ENCODE data around the gene CPEB3.

CPEB3 gene

DNA sequence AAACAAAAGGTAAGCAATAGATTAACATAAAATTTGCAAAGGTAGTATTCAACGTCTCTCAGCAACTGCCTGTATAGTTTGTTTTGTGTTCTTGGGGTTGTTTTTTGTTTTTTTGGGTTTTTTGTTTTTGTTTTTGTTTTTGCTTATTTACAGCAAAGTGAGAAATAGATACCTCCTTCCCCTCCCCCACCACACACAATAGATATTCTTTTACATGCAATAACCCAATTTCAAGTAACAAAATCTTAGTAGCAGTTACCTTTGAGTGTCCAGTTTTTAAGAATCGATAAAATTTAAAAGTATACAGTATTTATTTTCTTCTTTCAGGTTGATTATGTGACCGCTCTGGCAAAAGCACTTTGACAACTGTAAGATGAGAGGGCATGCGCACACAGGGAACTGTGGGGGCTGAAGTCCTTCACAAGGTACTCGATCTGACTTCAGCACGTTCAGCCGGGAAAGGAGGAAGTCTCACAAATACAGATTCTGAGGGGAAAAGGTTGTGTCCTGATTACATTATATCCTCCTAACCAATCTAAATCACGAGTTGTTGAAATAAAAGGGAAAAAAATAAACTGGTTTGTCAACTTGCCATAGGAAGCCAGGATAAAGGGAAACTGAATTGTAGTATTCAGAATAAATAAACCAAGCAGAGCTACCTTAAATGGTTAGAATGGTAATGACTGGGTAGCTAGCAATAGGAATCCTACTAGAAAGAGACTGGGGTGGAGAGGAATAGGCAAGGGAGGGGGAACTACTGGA is 47.8 kb downstream of the CPEB3 start:
- Histone ChIP-seq H3K4me3 (ENCODE audit: low read depth in 1 of 2, low read length in 1 of 2) (peak overlapping the region in 1 of 2 experiments; percentile 24), H3K4me1 (ENCODE audit: control insufficient read depth in 1 of 2, insufficient read depth in 1 of 2, low read depth in 1 of 2, low read length in 1 of 2) (peaks cover 32 to 33% of the 10 kb centered on the region in 2 experiments), H3K27me3 (no peaks in the 10 kb centered on the region), H3K36me3 (no peaks in the 10 kb centered on the region), H3K9me3 (no peaks in the 10 kb centered on the region), H3K27ac (peak overlapping the region; percentile 60)
- TF ChIP-seq, protein P1, sequence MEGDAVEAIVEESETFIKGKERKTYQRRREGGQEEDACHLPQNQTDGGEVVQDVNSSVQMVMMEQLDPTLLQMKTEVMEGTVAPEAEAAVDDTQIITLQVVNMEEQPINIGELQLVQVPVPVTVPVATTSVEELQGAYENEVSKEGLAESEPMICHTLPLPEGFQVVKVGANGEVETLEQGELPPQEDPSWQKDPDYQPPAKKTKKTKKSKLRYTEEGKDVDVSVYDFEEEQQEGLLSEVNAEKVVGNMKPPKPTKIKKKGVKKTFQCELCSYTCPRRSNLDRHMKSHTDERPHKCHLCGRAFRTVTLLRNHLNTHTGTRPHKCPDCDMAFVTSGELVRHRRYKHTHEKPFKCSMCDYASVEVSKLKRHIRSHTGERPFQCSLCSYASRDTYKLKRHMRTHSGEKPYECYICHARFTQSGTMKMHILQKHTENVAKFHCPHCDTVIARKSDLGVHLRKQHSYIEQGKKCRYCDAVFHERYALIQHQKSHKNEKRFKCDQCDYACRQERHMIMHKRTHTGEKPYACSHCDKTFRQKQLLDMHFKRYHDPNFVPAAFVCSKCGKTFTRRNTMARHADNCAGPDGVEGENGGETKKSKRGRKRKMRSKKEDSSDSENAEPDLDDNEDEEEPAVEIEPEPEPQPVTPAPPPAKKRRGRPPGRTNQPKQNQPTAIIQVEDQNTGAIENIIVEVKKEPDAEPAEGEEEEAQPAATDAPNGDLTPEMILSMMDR (IDR thresholded peaks at IDR 0.05), result no peak

DNA sequence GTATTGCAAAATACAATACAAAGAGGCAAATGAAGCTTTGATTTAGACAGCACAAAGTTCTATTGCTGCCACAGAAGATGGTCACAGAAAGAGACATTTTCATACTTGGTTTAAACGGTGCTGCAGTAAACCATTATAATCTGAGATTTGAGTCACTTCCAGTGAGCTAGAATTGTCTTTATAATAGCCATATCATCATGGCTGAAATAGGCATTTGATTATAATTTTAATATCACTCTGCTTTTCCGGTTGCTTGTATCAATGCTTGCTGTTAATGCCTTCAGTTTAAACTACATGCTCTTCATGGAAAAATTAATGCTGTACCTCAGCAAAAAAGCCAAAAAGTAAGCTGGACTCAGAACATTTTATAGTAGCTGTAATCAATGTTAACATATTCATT is 48.5 kb downstream of the CPEB3 start:
- Histone ChIP-seq H3K4me1 (ENCODE audit: control insufficient read depth in 1 of 2, insufficient read depth in 1 of 2, low read depth in 1 of 2, low read length in 1 of 2) (peaks cover 37 to 40% of the 10 kb centered on the region in 2 experiments), H3K36me3 (no peaks in the 10 kb centered on the region), H3K27me3 (no peaks in the 10 kb centered on the region), H3K4me3 (ENCODE audit: low read depth in 1 of 2, low read length in 1 of 2) (no peak overlapping the region), H3K27ac (no peak overlapping the region), H3K9me3 (no peaks in the 10 kb centered on the region)
- TF ChIP-seq, protein P1 (IDR thresholded peaks at IDR 0.05), result no peak

DNA sequence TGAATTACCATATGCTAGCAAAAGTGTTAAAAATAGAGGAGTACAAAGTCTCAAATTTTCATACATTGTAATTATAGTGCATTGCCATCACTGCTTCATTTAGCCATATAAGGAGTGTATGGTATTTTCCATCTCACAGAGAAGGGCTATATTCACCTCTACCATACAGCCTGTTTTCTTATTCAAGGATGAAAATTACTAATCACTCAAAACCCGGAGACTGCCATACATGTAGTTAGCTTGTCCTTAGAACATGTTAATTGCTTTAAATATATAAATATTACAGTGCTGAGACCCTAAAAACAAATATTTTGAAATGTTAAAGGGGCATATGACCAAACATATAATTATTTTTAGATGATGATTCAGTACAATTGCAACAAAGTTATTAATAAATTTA is 49.4 kb downstream of the CPEB3 start:
- TF ChIP-seq, protein P1 (IDR thresholded peaks at IDR 0.05), result no peak
- H3K4me3 ChIP-seq (ENCODE audit: low read depth in 1 of 2, low read length in 1 of 2), result peak overlapping the region; percentile 72 to 77
- H3K27me3 ChIP-seq, result no peaks in the 10 kb centered on the region
- H3K4me1 ChIP-seq (ENCODE audit: control insufficient read depth in 1 of 2, insufficient read depth in 1 of 2, low read depth in 1 of 2, low read length in 1 of 2), result peaks cover 37 to 45% of the 10 kb centered on the region in 2 experiments
- H3K36me3 ChIP-seq, result no peaks in the 10 kb centered on the region
- peak overlapping the region; percentile 92 for H3K27ac ChIP-seq
- H3K9me3 ChIP-seq, result no peaks in the 10 kb centered on the region

DNA sequence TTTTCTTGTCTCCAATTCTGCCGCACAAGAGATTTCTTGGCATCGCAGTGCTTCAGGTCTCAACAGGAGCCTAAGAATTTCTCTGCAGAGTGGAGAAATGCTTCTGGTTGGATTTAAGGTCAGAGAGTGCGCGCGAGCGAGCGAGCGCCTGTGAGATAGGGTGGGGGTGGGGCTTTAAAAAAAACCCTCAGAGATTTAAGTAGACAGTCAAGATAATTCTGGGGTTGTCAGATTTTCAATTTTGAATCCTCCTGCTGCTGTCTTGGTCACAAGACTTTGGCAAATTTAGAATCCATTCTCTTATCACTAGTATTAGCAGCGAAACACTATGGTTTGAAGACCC is 49.7 kb downstream of the CPEB3 start:
- H3K36me3 ChIP-seq, result no peaks in the 10 kb centered on the region
- TF ChIP-seq, protein P1 (IDR thresholded peaks at IDR 0.05), result no peak
- H3K9me3 ChIP-seq, result no peaks in the 10 kb centered on the region
- H3K27me3 ChIP-seq, result no peaks in the 10 kb centered on the region
- H3K27ac ChIP-seq, result peak overlapping the region; percentile 92
- peaks cover 37 to 45% of the 10 kb centered on the region in 2 experiments for H3K4me1 ChIP-seq (ENCODE audit: control insufficient read depth in 1 of 2, insufficient read depth in 1 of 2, low read depth in 1 of 2, low read length in 1 of 2)
- peak overlapping the region; percentile 72 to 77 for H3K4me3 ChIP-seq (ENCODE audit: low read depth in 1 of 2, low read length in 1 of 2)

DNA sequence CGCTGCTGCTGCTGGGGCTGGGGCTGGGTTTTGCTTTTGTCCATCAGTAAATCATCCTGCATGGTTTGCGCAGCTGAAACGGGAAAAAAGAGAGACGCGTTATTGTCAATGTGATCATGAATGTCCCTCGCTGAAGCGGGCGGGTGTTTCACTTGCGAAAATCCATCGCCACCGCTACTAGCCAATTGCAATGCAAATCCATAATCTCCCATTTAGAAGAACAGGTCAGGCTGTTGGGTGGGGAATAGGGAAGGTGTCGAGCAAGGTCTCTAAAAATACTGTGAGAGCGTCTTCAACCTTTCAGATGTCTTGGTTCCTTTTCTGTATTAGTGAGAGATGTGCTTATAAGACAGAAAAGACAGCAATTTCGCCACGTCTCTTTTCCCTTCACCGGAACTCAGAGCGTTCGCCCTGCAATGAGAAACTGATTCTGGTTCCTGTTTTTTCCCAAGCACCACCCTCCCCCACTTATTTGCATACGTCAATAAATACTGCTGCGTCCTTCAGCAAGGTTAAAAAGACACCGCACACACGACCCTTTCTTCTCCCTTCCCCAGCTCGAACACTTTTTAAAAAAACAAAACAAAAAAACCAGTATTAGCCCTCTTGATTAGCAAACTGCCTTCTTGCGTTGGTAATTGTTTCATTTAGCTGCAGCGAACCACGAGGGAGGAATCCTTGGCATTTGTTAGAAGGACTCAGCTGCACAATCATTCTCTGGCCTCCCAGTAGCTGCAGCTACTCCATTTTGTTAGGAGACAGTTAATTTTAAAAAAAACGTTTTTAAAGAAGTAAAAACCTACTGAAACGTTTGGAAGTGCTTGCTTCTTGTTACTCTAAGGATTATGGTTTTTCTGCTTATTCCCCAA is 50.4 kb downstream of the CPEB3 start:
- Histone ChIP-seq H3K27ac (peak overlapping the region; percentile 92), H3K36me3 (no peaks in the 10 kb centered on the region), H3K4me3 (ENCODE audit: low read depth in 1 of 2, low read length in 1 of 2) (peak overlapping the region; percentile 72 to 77), H3K4me1 (ENCODE audit: control insufficient read depth in 1 of 2, insufficient read depth in 1 of 2, low read depth in 1 of 2, low read length in 1 of 2) (peaks cover 37 to 45% of the 10 kb centered on the region in 2 experiments), H3K9me3 (no peaks in the 10 kb centered on the region), H3K27me3 (no peaks in the 10 kb centered on the region)
- TF ChIP-seq, protein P1 (IDR thresholded peaks at IDR 0.05), result peak; percentile 19

Data from neutrophil (primary cell).